HEK293T (cell line): ENCODE results near the gene PFKP.

Experiments
- CTCF ChIA-PET: fragments of 350-600 bp; formaldehyde crosslinking; extraction: SDS; loops from one replicate; lab custom pipeline; 2021; ENCODE audit warnings: antibody characterized with exemption, inconsistent platforms; lab: Yijun Ruan, JAX
- POLR2A ChIA-PET: fragments of 350-600 bp; formaldehyde crosslinking; extraction: SDS; loops from one replicate; lab custom pipeline; 2020; ENCODE audit warnings: antibody characterized with exemption, inconsistent platforms; lab: Yijun Ruan, JAX
- DNase-seq: peaks from one replicate; pipeline ENCODE4 v3.0.0; 2012; ENCODE audit warnings: mixed read lengths; ENCODE audit errors: extremely low spot score
- ARNT ChIP-seq: fragments of 450-650 bp; IDR thresholded peaks from 2 replicates; pipeline ENCODE4 v1.6.1; 2017; ENCODE audit warnings: mild to moderate bottlenecking
- BHLHE40 ChIP-seq: fragments of 450-650 bp; IDR thresholded peaks from 2 replicates; pipeline ENCODE4 v1.6.1; 2016; ENCODE audit warnings: mild to moderate bottlenecking, moderate library complexity, borderline replicate concordance
- CTBP1 ChIP-seq: fragments of 450-650 bp; IDR thresholded peaks from 2 replicates; pipeline ENCODE4 v1.6.1; 2016; ENCODE audit warnings: borderline replicate concordance
- ELF4 ChIP-seq: fragments of 450-650 bp; IDR thresholded peaks from 2 replicates; pipeline ENCODE4 v1.6.1; 2017; ENCODE audit warnings: antibody characterized with exemption
- FOXA1 ChIP-seq: fragments of 450-650 bp; IDR thresholded peaks from 2 replicates; pipeline ENCODE4 v1.6.1; 2016; ENCODE audit warnings: mild to moderate bottlenecking
- FOXK2 ChIP-seq: fragments of 450-650 bp; IDR thresholded peaks from 2 replicates; pipeline ENCODE4 v1.6.1; 2016; ENCODE audit warnings: mild to moderate bottlenecking
- FOXM1 ChIP-seq: fragments of 450-650 bp; IDR thresholded peaks from 2 replicates; pipeline ENCODE4 v1.6.1; 2017; ENCODE audit warnings: mild to moderate bottlenecking, borderline replicate concordance
- HDGF ChIP-seq: fragments of 450-650 bp; IDR thresholded peaks from 2 replicates; pipeline ENCODE4 v1.6.1; 2017; ENCODE audit warnings: antibody characterized with exemption, borderline replicate concordance
- L3MBTL2 ChIP-seq: fragments of 450-650 bp; conservative IDR thresholded peaks from 2 replicates; pipeline ENCODE4 v1.6.1; 2016; ENCODE audit warnings: mild to moderate bottlenecking
- LEF1 ChIP-seq: fragments of 450-650 bp; IDR thresholded peaks from 2 replicates; pipeline ENCODE4 v1.6.1; 2017; ENCODE audit warnings: mild to moderate bottlenecking, borderline replicate concordance
- NFRKB ChIP-seq: fragments of 450-650 bp; IDR thresholded peaks from 2 replicates; pipeline ENCODE4 v1.6.1; 2016; ENCODE audit warnings: mild to moderate bottlenecking, moderate library complexity
- PKNOX1 ChIP-seq: fragments of 450-650 bp; IDR thresholded peaks from 2 replicates; pipeline ENCODE4 v1.6.1; 2016
- SP1 ChIP-seq: fragments of 450-650 bp; IDR thresholded peaks from 2 replicates; pipeline ENCODE4 v1.6.1; 2017
- SUZ12 ChIP-seq: fragments of 450-650 bp; IDR thresholded peaks from 2 replicates; pipeline ENCODE4 v1.6.1; 2016; ENCODE audit warnings: mild to moderate bottlenecking
- TARDBP ChIP-seq: fragments of 450-650 bp; IDR thresholded peaks from 2 replicates; pipeline ENCODE4 v1.6.1; 2016
- ZNF384 ChIP-seq: fragments of 450-650 bp; IDR thresholded peaks from 2 replicates; pipeline ENCODE4 v1.6.1; 2016

Gene PFKP

GRCh38 chr10:3051692-3052091 lies 15.7 kb upstream of the PFKP start:
- no peak for DNase-seq
- POLR2A ChIA-PET = no interaction called here
- TF ChIP-seq FOXK2 (no peak), SP1 (no peak), ZNF384 (no peak), TARDBP (no peak), NFRKB (no peak), FOXA1 (no peak), FOXM1 (no peak), BHLHE40 (no peak), L3MBTL2 (no peak), CTBP1 (no peak), ELF4 (no peak), PKNOX1 (no peak), LEF1 (no peak), HDGF (no peak), SUZ12 (no peak)
- CTCF ChIA-PET = no interaction called here

- no peak for DNase-seq
- no peak for TF ChIP-seq FOXK2
- no peak for TF ChIP-seq BHLHE40
- TF ChIP-seq HDGF = no peak
- TF ChIP-seq PKNOX1 = no peak
- no peak for TF ChIP-seq SP1
- no peak for TF ChIP-seq FOXA1
- TF ChIP-seq L3MBTL2 = no peak
- POLR2A ChIA-PET = no interaction called here
- CTCF ChIA-PET = interaction anchor here (0.6 to 0.7 kb wide), 2 partner anchors 18 to 215 kb away, joined by 3 read pairs; no protein-coding TSS in a partner anchor
Measured at GRCh38 chr10:3053155-3053554, 14.2 kb upstream of the PFKP start.

- ChIA-PET POLR2A (no interaction called here), CTCF (no interaction called here)
- DNase-seq = no peak
- TF ChIP-seq ZNF384 (no peak), BHLHE40 (no peak), HDGF (no peak)
Measured at GRCh38 chr10:3054183-3054850, 13.0 kb upstream of the PFKP start.

GRCh38 chr10:3054851-3055199 lies 12.5 kb upstream of the PFKP start:
- POLR2A ChIA-PET = no interaction called here
- no peak for DNase-seq
- CTCF ChIA-PET = no interaction called here
- TF ChIP-seq PKNOX1 = no peak
- TF ChIP-seq FOXM1 = no peak
- TF ChIP-seq SP1 = no peak
- TF ChIP-seq FOXA1 = no peak
- no peak for TF ChIP-seq ARNT
- no peak for TF ChIP-seq LEF1

GRCh38 chr10:3056280-3057037 lies 10.9 kb upstream of the PFKP start:
- TF ChIP-seq FOXM1 (no peak), FOXK2 (no peak), LEF1 (no peak), SUZ12 (no peak), L3MBTL2 (no peak), ARNT (no peak), HDGF (no peak), PKNOX1 (no peak), CTBP1 (no peak), ELF4 (no peak), NFRKB (no peak), BHLHE40 (no peak), ZNF384 (no peak), SP1 (no peak), TARDBP (no peak), FOXA1 (no peak)
- DNase-seq = no peak
- ChIA-PET CTCF (no interaction called here), POLR2A (no interaction called here)

- ChIA-PET CTCF (no interaction called here), POLR2A (no interaction called here)
- TF ChIP-seq ZNF384 (no peak), SP1 (no peak), CTBP1 (no peak), BHLHE40 (no peak), TARDBP (no peak), LEF1 (no peak), PKNOX1 (no peak), FOXK2 (no peak), NFRKB (no peak), FOXA1 (no peak), L3MBTL2 (no peak), HDGF (no peak), FOXM1 (no peak), ARNT (no peak), SUZ12 (no peak), ELF4 (no peak)
- no peak for DNase-seq
Measured at GRCh38 chr10:3057946-3058345, 9.4 kb upstream of the PFKP start.
